HG02798 (cell line): ENCODE results near the gene MUTYH.
A peak's percentile ranks its signal among the peaks of the same experiment; 100 is the strongest.
"Not testable (repeated sequence)": the region's sequence is repeated elsewhere in the genome, so short reads cannot be mapped to it uniquely, and the experiment has no call there.

ENCODE experiments used
- ATAC-seq: cut with Tn5 transposase; IDR thresholded peaks from one replicate; pipeline ENCODE4 v1.9.1; 2021; ENCODE audit warnings: mild to moderate bottlenecking; ENCODE audit not compliant: unreplicated experiment, poor library complexity

Gene MUTYH

DNA sequence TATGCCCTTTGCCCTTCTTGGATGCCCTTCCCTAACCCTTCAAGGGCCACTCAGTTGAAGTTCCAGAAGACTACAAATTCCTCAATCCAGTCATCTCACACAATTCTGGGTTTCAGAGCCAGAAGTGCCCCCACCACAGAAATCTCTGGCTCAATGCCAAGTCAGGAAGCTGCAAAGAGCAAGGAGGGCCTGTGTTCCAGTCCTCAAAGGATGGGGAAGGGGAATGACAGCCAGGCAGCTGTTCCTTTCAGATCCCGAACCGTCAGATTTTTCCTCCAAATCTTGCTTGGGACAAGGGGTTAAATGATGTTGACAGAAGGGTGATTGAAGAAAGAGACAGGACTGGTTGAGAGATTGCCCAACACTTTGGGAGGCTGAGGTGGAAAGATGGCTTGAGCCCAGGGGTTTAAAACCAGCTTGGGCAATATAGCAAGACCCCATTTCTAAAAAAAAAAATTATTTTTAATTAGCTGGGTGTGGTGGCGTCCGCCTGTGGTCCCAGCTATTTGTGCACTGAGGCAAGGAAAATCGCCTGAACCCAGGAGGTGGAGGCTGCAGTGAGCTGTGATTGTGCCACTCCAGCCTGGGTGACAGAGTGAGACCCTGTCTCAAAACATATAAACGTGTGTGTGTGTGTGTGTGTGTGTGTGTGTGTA lies 14.3 kb downstream of the MUTYH start:
- no peak for ATAC-seq

DNA sequence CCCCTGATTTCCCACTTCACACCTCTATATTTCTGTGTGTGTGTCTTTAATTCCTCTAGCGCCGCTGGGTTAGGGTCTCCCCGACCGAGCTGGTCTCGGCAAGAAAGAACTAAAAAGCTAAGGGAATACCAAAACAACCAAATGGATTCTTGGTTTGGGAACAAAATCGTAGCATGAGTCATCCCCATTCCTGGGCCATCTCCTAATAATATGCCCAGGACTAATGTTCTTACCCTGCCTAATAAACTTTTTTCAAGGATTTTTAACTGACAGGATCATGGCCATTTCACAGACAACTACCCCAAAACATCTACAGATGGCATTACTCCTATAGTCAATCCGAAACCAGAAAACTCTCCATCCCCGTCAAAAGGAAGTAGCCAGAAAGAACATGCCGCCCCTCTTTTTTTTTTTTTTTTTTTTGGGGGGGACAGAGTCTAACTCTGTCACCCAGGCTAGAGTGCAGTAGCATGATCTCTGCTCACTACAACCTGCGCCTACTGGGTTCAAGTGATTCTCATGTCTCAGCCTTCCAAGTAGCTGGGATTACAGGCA lies 17.7 kb downstream of the MUTYH start:
- no peak for ATAC-seq

GRCh38 chr1:45321444-45321843 lies 18.8 kb downstream of the MUTYH start:
- ATAC-seq, result no peak

DNA sequence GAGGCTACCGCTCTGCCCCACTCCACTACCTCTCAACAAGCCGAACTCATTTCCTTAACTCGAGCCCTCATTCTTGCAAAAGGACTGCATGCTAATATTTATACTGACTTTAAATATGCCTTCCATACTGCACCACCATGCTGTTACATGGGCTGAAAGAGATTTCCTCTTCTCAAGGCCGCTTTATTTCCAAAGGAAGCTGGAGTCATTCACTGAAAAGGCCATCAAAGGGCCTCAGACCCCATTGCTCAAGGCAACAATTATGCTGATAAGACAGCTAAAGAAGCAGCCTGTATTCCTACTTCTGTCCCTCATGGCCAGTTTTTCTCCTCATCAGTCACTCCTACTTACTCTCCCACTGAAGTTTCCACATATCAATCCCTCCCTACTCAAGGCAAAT lies 20.5 kb downstream of the MUTYH start:
- no peak for ATAC-seq

- ATAC-seq, result no peak
These were observed 23.1 kb downstream of the MUTYH start for GRCh38 chr1:45317166-45317565.

GRCh38 chr1:45314266-45314665 lies 26.0 kb downstream of the MUTYH start:
- ATAC-seq, result no peak

GRCh38 chr1:45306905-45307304 lies 33.3 kb downstream of the MUTYH start:
- ATAC-seq, result no peak

DNA sequence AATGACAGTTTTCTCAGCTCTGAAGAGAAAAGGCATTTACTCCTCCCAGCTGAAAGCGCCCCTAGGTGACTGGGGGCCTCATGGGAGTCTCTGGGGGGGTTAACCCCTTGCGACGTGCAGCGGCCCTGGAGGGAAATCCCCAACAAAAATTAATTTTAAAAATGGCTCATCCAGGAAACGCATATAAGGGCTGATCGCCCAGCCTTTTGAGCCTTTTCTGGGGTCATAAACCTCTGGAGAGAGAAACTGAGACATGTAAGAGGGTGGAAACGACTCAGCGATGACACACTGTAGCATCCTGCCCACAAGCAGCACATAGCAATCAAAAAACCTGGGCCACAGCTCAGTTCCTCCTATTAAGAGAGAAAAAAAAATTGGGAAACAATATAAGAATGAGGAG lies 33.9 kb downstream of the MUTYH start:
- ATAC-seq, result no peak

DNA sequence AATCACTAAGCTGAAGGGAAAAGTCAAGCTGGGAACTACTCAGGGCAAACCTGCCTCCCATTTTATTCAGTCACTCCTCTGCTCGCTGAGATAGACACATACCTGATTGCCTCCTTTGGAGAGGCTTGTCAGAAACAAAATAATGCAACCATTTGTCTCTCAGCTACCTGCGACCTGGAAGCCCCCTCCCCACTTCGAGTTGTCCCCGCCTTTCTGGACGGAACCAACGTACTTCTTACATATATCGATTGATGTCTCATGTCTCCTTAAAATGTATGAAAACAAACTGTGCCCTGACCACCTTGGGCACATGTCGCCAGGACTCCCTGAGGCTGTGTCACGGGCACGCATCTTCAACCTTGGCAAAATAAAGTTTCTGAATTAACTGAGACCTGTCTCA lies 35.0 kb downstream of the MUTYH start:
- no peak for ATAC-seq

DNA sequence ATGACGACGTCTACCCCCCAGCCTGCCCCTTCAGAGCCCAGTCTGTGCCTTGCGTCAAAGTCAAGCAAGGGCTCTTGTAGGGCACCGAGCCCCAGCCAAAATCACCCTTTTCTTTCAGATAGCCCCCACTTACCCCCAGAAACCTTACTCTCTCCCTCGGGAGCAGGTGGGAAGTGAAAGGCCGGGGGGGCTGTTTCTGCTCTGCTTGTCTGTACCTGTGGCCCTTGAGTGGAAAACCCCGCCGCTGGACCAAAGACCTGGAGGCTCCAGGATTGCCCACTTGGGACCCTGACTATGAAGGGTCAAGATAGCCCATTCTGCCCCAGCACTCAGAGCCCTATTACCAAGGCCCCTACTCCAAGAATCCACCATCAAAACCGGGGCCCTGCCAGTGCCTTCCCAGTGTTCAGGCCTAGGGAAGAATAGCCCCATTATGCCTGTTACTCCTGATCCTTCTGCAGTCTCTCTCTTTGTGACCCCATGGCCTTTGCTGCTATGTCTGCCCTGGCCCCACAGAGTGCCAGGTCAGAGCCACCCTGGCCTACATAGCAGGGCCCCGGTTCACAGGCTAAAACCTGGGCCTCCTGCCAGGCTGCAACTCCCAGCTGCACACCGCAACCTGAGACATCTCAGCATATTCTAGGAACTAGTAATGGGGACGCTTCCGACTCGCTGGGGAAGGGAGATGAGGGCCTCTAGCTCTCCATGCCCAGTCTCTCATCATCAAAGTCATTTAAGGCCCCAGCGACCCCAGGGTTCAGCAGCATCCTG lies 35.7 kb downstream of the MUTYH start:
- ATAC-seq, result no peak

GRCh38 chr1:45303520-45304310 lies 36.5 kb downstream of the MUTYH start:
- peak; percentile 77 for ATAC-seq

- ATAC-seq, result no peak
These were observed 37.6 kb downstream of the MUTYH start for GRCh38 chr1:45302505-45303150.

DNA sequence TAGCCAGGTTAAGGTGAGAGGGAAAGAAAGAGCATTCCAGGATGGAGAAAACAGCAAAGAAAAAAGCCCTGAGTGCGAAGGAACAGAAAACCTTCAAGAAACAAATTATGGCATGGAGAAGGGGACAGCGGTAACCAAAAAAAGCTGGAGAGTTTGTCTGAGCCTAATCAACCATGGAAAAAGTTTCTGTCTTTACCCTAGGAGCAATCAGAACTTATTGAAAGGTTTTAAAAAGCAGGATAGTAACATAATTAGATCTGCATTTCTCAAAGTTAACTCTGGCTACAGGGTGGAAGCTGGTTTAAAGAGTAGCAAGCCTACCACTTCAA lies 39.6 kb downstream of the MUTYH start:
- no peak for ATAC-seq

- ATAC-seq, result no peak
These were observed 40.1 kb downstream of the MUTYH start for GRCh38 chr1:45299981-45300668.

GRCh38 chr1:45299296-45299695 lies 40.9 kb downstream of the MUTYH start:
- no peak for ATAC-seq

GRCh38 chr1:45297666-45298356 lies 42.4 kb downstream of the MUTYH start:
- no peak for ATAC-seq

DNA sequence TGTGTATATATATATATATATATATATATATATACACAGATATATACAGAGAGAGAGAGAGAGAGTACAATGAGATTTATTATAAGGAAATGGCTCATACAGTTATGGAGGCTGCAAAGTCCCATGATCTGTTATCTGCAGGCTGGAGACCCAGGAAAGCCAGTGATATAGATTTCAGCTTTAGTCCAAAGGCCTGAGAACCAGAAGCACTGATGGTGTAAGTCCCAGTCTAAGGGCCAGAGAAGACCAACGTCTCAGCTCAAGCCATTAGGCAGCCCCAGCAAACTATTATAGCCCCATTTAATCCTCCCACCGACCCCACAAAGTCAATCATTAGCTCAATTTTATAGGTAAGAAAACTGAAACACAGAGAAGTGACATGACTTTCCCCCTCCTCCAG lies 48.5 kb downstream of the MUTYH start:
- ATAC-seq, result no peak

DNA sequence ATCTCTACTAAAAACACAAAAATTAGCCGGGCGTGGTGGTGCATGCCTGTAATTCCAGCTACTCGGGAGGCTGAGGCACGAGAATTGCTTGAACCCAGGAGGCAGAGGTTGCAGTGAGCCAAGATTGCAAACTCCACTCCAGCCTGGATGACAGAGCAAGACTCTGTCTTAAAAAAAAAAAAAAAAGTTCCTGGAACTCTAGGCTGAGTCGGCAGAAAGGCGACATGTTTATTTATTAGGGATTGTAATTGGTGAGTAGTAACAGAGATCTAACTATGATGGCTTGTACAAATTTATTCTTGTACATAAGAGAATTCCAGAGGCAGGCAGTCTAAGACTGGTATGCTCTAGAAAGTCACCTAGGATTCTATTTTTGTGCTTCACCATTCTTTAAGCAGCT lies 49.2 kb downstream of the MUTYH start:
- ATAC-seq, result not testable (repeated sequence)

- not testable (repeated sequence) for ATAC-seq
These were observed 53.7 kb downstream of the MUTYH start for GRCh38 chr1:45286521-45286920.
